HG02610 (cell line): Measurements from ENCODE around the gene ZNF296.
"Not testable (repeated sequence)": the region's sequence is repeated elsewhere in the genome, so short reads cannot be mapped to it uniquely, and the experiment has no call there.

Experiments
- ATAC-seq: cut with Tn5 transposase; IDR thresholded peaks from one replicate; pipeline ENCODE4 v1.9.1; 2021; ENCODE audit warnings: mild to moderate bottlenecking, moderate library complexity; ENCODE audit not compliant: unreplicated experiment

Gene ZNF296

GRCh38 chr19:45076029-45076850 lies at the start of gene ZNF296:
TSS of gene ZNF296 (minus strand) at chr19:45076478. CDS start at chr19:45076373, 105 bp downstream.
- peak; percentile 51 for ATAC-seq

GRCh38 chr19:45125360-45125759 lies 49.1 kb upstream of the ZNF296 start:
- ATAC-seq: no peak

GRCh38 chr19:45124021-45124420 lies 47.7 kb upstream of the ZNF296 start:
- no peak for ATAC-seq

GRCh38 chr19:45123440-45123850 lies 47.2 kb upstream of the ZNF296 start:
- no peak for ATAC-seq

- no peak for ATAC-seq
These were observed 46.6 kb upstream of the ZNF296 start for GRCh38 chr19:45122832-45123231.

GRCh38 chr19:45121827-45122345 lies 45.6 kb upstream of the ZNF296 start:
- no peak for ATAC-seq

GRCh38 chr19:45119582-45119981 lies 43.3 kb upstream of the ZNF296 start:
- ATAC-seq: no peak

- not testable (repeated sequence) for ATAC-seq
These were observed 42.5 kb upstream of the ZNF296 start for GRCh38 chr19:45118591-45119355.

- ATAC-seq: no peak
These were observed 41.8 kb upstream of the ZNF296 start for GRCh38 chr19:45118106-45118505.

- ATAC-seq: no peak
These were observed 41.4 kb upstream of the ZNF296 start for GRCh38 chr19:45117671-45118070.

GRCh38 chr19:45117167-45117594 lies 40.9 kb upstream of the ZNF296 start:
- no peak for ATAC-seq

- ATAC-seq: no peak
These were observed 39.7 kb upstream of the ZNF296 start for GRCh38 chr19:45115809-45116615.

- no peak for ATAC-seq
These were observed 37.8 kb upstream of the ZNF296 start for GRCh38 chr19:45114116-45114515.

GRCh38 chr19:45113628-45114027 lies 37.4 kb upstream of the ZNF296 start:
- no peak for ATAC-seq

- ATAC-seq: no peak
These were observed 36.0 kb upstream of the ZNF296 start for GRCh38 chr19:45112111-45112827.

GRCh38 chr19:45110851-45111266 lies 34.6 kb upstream of the ZNF296 start:
- ATAC-seq: no peak

GRCh38 chr19:45107621-45108150 lies 31.4 kb upstream of the ZNF296 start:
- no peak for ATAC-seq

GRCh38 chr19:45106363-45106762 lies 30.1 kb upstream of the ZNF296 start:
- not testable (repeated sequence) for ATAC-seq

GRCh38 chr19:45104658-45105349 lies 28.5 kb upstream of the ZNF296 start:
- no peak for ATAC-seq
